ENCODE data around the gene LILRB1.

GRCh38 chr19:54600212-54600611 is 30.1 kb upstream of the LILRB1 start:
- no peak for TF ChIP-seq CTCF (IDR thresholded peaks at IDR 0.05)
- no peak for TF ChIP-seq ZFX (IDR thresholded peaks at IDR 0.05; ENCODE audit: borderline replicate concordance)

Data from 22Rv1 (cell line).